Mucosa of gallbladder (tissue), 1 donor: ENCODE data around the gene APBB1IP. TPM values are rescaled to one million over a fixed set of nuclear protein-coding genes. Genes with fewer than 3 reads are reported as not detected.
A peak's percentile ranks its signal among the peaks of the same experiment; 100 is the strongest.

Source experiments
- DNase-seq: peaks from one replicate; pipeline ENCODE4 v3.0.0-alpha.2; 2020; ENCODE audit warnings: low spot score
- total RNA-seq: library from RNA; stranded (reverse); gene quantifications from one replicate; pipeline ENCODE4 v1.2.1, GENCODE V29; 2021
- donor health status: DM: no; HTN: no; CAD: no.

APBB1IP gene
- total RNA-seq, 1 donor from 2014 or later, result 40.1 TPM

- no peak for DNase-seq
These were observed 69.3 kb downstream of the APBB1IP start for GRCh38 chr10:26507441-26507840.

- DNase-seq, result no peak
These were observed 69.9 kb downstream of the APBB1IP start for GRCh38 chr10:26508016-26508415.

- no peak for DNase-seq
These were observed 71.2 kb downstream of the APBB1IP start for GRCh38 chr10:26509307-26509706.

GRCh38 chr10:26513101-26513500, 75.0 kb downstream of the APBB1IP start:
- DNase-seq, result no peak

GRCh38 chr10:26516540-26517101, 78.5 kb downstream of the APBB1IP start:
- DNase-seq, result no peak

GRCh38 chr10:26517141-26517867, 79.2 kb downstream of the APBB1IP start:
- no peak for DNase-seq

GRCh38 chr10:26519803-26520202, 81.7 kb downstream of the APBB1IP start:
- no peak for DNase-seq

GRCh38 chr10:26520575-26520974, 82.4 kb downstream of the APBB1IP start:
- no peak for DNase-seq

GRCh38 chr10:26524161-26524896, 86.2 kb downstream of the APBB1IP start:
- no peak for DNase-seq

GRCh38 chr10:26525586-26525985, 87.4 kb downstream of the APBB1IP start:
- DNase-seq, result no peak

GRCh38 chr10:26527018-26527417, 88.9 kb downstream of the APBB1IP start:
- no peak for DNase-seq

GRCh38 chr10:26528048-26528447, 89.9 kb downstream of the APBB1IP start:
- DNase-seq, result no peak

- DNase-seq, result no peak
These were observed 90.7 kb downstream of the APBB1IP start for GRCh38 chr10:26528715-26529393.

- DNase-seq, result no peak
These were observed 96.2 kb downstream of the APBB1IP start for GRCh38 chr10:26534384-26534783.

- DNase-seq, result no peak
These were observed 102.5 kb downstream of the APBB1IP start for GRCh38 chr10:26540601-26541000.

- DNase-seq, result no peak
These were observed 105.6 kb downstream of the APBB1IP start for GRCh38 chr10:26543567-26544306.

- no peak for DNase-seq
These were observed 106.8 kb downstream of the APBB1IP start for GRCh38 chr10:26544932-26545331.

GRCh38 chr10:26550774-26551526, 112.8 kb downstream of the APBB1IP start:
- no peak for DNase-seq

- DNase-seq, result no peak
These were observed 116.1 kb downstream of the APBB1IP start for GRCh38 chr10:26554246-26554645.

GRCh38 chr10:26555719-26556368, 117.7 kb downstream of the APBB1IP start:
- DNase-seq, result peak; percentile 65
